ENCODE results near the gene EHBP1.

GRCh38 chr2:63058921-63059792, 353.6 kb downstream of the EHBP1 start:
- no peak for TF ChIP-seq POLR2A (IDR thresholded peaks at IDR 0.05)
- no peak for TF ChIP-seq EP300 (IDR thresholded peaks at IDR 0.05)

All from stomach (tissue), 4 donors.